Measurements from ENCODE around the gene MAGI2. TPM values are rescaled to one million over a fixed set of nuclear protein-coding genes. Genes with fewer than 3 reads are reported as not detected.

MAGI2 gene
- total and polyA plus RNA-seq, 4 donors: 0.37 to 4.1 (median 1.4) TPM

DNA sequence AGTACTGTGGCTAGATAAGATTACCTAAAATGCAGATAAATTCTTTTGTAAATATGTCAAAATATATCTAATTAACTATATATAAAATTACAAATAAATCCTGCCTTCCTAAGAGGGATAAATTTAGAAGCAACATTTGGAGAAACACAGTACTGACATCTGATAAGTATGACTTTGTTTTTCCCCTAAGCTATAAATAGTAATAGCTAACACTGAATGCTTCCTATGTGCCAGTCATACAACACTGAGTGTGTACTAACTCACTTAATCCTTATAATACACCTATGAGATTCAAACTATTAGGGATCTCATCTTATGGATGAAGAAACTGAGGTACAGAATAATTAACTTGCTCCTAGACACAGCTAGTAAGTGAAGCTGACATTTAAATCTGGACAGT lies 733.4 kb downstream of the MAGI2 start:
- no peak overlapping the region for H3K4me3 ChIP-seq (ENCODE audit: low read depth in 1 of 3, low read length in 3 of 3)
- no peaks in the 10 kb centered on the region for H3K4me1 ChIP-seq (ENCODE audit: control insufficient read depth in 4 of 4, insufficient read depth in 4 of 4, low read length in 3 of 4)
- TF ChIP-seq FOXA2 (IDR thresholded peaks at IDR 0.05): no peak
- no peak for TF ChIP-seq FOXA1 (IDR thresholded peaks at IDR 0.05)
- TF ChIP-seq, protein P1, sequence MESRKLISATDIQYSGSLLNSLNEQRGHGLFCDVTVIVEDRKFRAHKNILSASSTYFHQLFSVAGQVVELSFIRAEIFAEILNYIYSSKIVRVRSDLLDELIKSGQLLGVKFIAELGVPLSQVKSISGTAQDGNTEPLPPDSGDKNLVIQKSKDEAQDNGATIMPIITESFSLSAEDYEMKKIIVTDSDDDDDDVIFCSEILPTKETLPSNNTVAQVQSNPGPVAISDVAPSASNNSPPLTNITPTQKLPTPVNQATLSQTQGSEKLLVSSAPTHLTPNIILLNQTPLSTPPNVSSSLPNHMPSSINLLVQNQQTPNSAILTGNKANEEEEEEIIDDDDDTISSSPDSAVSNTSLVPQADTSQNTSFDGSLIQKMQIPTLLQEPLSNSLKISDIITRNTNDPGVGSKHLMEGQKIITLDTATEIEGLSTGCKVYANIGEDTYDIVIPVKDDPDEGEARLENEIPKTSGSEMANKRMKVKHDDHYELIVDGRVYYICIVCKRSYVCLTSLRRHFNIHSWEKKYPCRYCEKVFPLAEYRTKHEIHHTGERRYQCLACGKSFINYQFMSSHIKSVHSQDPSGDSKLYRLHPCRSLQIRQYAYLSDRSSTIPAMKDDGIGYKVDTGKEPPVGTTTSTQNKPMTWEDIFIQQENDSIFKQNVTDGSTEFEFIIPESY (IDR thresholded peaks at IDR 0.05): no peak
- no peak for TF ChIP-seq ATF3 (IDR thresholded peaks at IDR 0.05)
- TF ChIP-seq, protein P2, sequence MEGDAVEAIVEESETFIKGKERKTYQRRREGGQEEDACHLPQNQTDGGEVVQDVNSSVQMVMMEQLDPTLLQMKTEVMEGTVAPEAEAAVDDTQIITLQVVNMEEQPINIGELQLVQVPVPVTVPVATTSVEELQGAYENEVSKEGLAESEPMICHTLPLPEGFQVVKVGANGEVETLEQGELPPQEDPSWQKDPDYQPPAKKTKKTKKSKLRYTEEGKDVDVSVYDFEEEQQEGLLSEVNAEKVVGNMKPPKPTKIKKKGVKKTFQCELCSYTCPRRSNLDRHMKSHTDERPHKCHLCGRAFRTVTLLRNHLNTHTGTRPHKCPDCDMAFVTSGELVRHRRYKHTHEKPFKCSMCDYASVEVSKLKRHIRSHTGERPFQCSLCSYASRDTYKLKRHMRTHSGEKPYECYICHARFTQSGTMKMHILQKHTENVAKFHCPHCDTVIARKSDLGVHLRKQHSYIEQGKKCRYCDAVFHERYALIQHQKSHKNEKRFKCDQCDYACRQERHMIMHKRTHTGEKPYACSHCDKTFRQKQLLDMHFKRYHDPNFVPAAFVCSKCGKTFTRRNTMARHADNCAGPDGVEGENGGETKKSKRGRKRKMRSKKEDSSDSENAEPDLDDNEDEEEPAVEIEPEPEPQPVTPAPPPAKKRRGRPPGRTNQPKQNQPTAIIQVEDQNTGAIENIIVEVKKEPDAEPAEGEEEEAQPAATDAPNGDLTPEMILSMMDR (IDR thresholded peaks at IDR 0.05; ENCODE audit: low read depth, low read length, missing input control): no peak
- no peak for TF ChIP-seq HNF4A (conservative IDR thresholded peaks at IDR 0.05)
- no peak for TF ChIP-seq NR2F2 (IDR thresholded peaks at IDR 0.05)
- no peak for TF ChIP-seq GABPA (IDR thresholded peaks at IDR 0.05 in 1 of 2, conservative IDR thresholded peaks at IDR 0.05 in 1 of 2)
- TF ChIP-seq JUND (IDR thresholded peaks at IDR 0.05): no peak
- no peak for TF ChIP-seq RAD21 (IDR thresholded peaks at IDR 0.05)
- no peak for TF ChIP-seq HNF4G (IDR thresholded peaks at IDR 0.05)
- TF ChIP-seq, protein P3, sequence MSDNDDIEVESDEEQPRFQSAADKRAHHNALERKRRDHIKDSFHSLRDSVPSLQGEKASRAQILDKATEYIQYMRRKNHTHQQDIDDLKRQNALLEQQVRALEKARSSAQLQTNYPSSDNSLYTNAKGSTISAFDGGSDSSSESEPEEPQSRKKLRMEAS (IDR thresholded peaks at IDR 0.05): no peak
- TF ChIP-seq RXRA (IDR thresholded peaks at IDR 0.05): no peak
- TF ChIP-seq, protein P4, sequence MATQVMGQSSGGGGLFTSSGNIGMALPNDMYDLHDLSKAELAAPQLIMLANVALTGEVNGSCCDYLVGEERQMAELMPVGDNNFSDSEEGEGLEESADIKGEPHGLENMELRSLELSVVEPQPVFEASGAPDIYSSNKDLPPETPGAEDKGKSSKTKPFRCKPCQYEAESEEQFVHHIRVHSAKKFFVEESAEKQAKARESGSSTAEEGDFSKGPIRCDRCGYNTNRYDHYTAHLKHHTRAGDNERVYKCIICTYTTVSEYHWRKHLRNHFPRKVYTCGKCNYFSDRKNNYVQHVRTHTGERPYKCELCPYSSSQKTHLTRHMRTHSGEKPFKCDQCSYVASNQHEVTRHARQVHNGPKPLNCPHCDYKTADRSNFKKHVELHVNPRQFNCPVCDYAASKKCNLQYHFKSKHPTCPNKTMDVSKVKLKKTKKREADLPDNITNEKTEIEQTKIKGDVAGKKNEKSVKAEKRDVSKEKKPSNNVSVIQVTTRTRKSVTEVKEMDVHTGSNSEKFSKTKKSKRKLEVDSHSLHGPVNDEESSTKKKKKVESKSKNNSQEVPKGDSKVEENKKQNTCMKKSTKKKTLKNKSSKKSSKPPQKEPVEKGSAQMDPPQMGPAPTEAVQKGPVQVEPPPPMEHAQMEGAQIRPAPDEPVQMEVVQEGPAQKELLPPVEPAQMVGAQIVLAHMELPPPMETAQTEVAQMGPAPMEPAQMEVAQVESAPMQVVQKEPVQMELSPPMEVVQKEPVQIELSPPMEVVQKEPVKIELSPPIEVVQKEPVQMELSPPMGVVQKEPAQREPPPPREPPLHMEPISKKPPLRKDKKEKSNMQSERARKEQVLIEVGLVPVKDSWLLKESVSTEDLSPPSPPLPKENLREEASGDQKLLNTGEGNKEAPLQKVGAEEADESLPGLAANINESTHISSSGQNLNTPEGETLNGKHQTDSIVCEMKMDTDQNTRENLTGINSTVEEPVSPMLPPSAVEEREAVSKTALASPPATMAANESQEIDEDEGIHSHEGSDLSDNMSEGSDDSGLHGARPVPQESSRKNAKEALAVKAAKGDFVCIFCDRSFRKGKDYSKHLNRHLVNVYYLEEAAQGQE (IDR thresholded peaks at IDR 0.05): no peak
- TF ChIP-seq SP1 (IDR thresholded peaks at IDR 0.05): no peak
- TF ChIP-seq TAF1 (conservative IDR thresholded peaks at IDR 0.05): no peak
- TF ChIP-seq EGR1 (IDR thresholded peaks at IDR 0.05; ENCODE audit: low read depth in 2 of 2): no peak
- H3K9ac ChIP-seq (ENCODE audit: low read depth in 1 of 2, low read length in 2 of 2): no peak overlapping the region
- H3K27ac ChIP-seq (ENCODE audit: low read depth in 1 of 2, low read length in 2 of 2): no peak overlapping the region
- H3K9me3 ChIP-seq (ENCODE audit: control insufficient read depth in 4 of 4, low read length in 3 of 4): no peaks in the 10 kb centered on the region
- H3K27me3 ChIP-seq (ENCODE audit: control insufficient read depth in 4 of 4, insufficient read depth in 4 of 4, low read length in 3 of 4): no peaks in the 10 kb centered on the region
- H3K36me3 ChIP-seq (ENCODE audit: control insufficient read depth in 4 of 4, insufficient read depth in 3 of 4, low read depth in 1 of 4, low read length in 3 of 4): no peaks in the 10 kb centered on the region
- DNase-seq (ENCODE audit: low spot score): no peak

DNA sequence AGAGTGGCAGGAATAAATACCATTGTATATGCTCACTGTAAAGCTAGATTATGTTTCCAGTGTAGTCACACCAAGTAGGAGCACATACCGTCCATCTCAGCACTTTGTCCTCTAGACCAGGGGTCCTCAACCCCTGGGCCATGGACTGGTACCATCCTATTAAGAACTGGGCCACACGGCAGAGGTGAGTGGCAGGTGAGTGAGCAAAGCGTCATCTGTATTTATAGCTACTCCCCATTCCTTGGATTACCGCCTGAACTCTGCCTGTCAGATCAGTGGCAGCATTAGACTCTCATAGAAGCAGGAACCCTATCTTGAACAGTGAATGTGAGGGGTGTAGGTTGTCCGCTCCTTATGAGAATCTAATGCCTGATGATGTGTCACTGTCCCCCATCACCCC lies 735.3 kb downstream of the MAGI2 start:
- TF ChIP-seq, protein P2 (IDR thresholded peaks at IDR 0.05; ENCODE audit: low read depth, low read length, missing input control): no peak
- no peak for TF ChIP-seq HNF4G (IDR thresholded peaks at IDR 0.05)
- TF ChIP-seq, protein P1 (IDR thresholded peaks at IDR 0.05): no peak
- TF ChIP-seq SP1 (IDR thresholded peaks at IDR 0.05): no peak
- no peak for TF ChIP-seq NR2F2 (IDR thresholded peaks at IDR 0.05)
- TF ChIP-seq RAD21 (IDR thresholded peaks at IDR 0.05): no peak
- no peak for TF ChIP-seq TAF1 (conservative IDR thresholded peaks at IDR 0.05)
- TF ChIP-seq, protein P3 (IDR thresholded peaks at IDR 0.05): no peak
- TF ChIP-seq JUND (IDR thresholded peaks at IDR 0.05): no peak
- TF ChIP-seq HNF4A (conservative IDR thresholded peaks at IDR 0.05): no peak
- TF ChIP-seq YY1 (IDR thresholded peaks at IDR 0.05): no peak
- 84% methylated on average over 5 of the region's 5 CpGs for WGBS
- no peak overlapping the region for H3K4me3 ChIP-seq (ENCODE audit: low read depth in 1 of 3, low read length in 3 of 3)
- H3K9me3 ChIP-seq (ENCODE audit: control insufficient read depth in 4 of 4, low read length in 3 of 4): no peaks in the 10 kb centered on the region
- no peaks in the 10 kb centered on the region for H3K4me1 ChIP-seq (ENCODE audit: control insufficient read depth in 4 of 4, insufficient read depth in 4 of 4, low read length in 3 of 4)
- DNase-seq (ENCODE audit: low spot score): no peak
- no peaks in the 10 kb centered on the region for H3K36me3 ChIP-seq (ENCODE audit: control insufficient read depth in 4 of 4, insufficient read depth in 3 of 4, low read depth in 1 of 4, low read length in 3 of 4)
- H3K9ac ChIP-seq (ENCODE audit: low read depth in 1 of 2, low read length in 2 of 2): no peak overlapping the region
- H3K27ac ChIP-seq (ENCODE audit: low read depth in 1 of 2, low read length in 2 of 2): no peak overlapping the region
- H3K27me3 ChIP-seq (ENCODE audit: control insufficient read depth in 4 of 4, insufficient read depth in 4 of 4, low read length in 3 of 4): no peaks in the 10 kb centered on the region

Data from liver (tissue), 9 donors.